Nephron (organoid): ENCODE data around the gene CAMTA1.
A peak's percentile ranks its signal among the peaks of the same experiment; 100 is the strongest.

Experiments
- H3K27ac Mint-ChIP-seq, 3 experiments: 2 replicates each; pipeline ENCODE4 v1.8.0; 2020; ENCODE audit warnings: mixed read lengths in 3 of 3, mild to moderate bottlenecking in 2 of 3, moderate library complexity in 1 of 3
- H3K27me3 Mint-ChIP-seq: 2 replicates; pipeline ENCODE4 v1.8.0; 2021; ENCODE audit warnings: low read depth, mild to moderate bottlenecking, moderate library complexity, mixed read lengths
- H3K36me3 Mint-ChIP-seq: 2 replicates; pipeline ENCODE4 v1.8.0; 2020; ENCODE audit warnings: low read depth, mixed read lengths
- H3K4me1 Mint-ChIP-seq: 2 replicates; pipeline ENCODE4 v1.8.0; 2020; ENCODE audit warnings: mixed read lengths
- H3K4me3 Mint-ChIP-seq, 3 experiments: 2 replicates each; pipeline ENCODE4 v1.8.0; 2020; ENCODE audit warnings: mild to moderate bottlenecking in 3 of 3, mixed read lengths in 3 of 3, moderate library complexity in 2 of 3
- H3K9me3 Mint-ChIP-seq: 2 replicates; pipeline ENCODE4 v1.8.0; 2020; ENCODE audit warnings: mixed read lengths
- CTCF ChIP-seq, 3 experiments: fragments of 200-600 bp; sonication (generic); IDR thresholded peaks; one replicate each; pipeline ENCODE4 v1.5.0; 2021; ENCODE audit warnings: antibody characterized with exemption in 3 of 3; ENCODE audit not compliant: unreplicated experiment in 3 of 3

CAMTA1 gene

GRCh38 chr1:6927626-6928025 lies 142.4 kb downstream of the CAMTA1 start:
- no peaks in the 10 kb centered on the region for H3K27me3 Mint-ChIP-seq
- H3K4me1 Mint-ChIP-seq, result peaks cover 30% of the 10 kb centered on the region
- H3K4me3 Mint-ChIP-seq, result no peak overlapping the region
- no peak for TF ChIP-seq CTCF (IDR thresholded peaks at IDR 0.05; ENCODE audit: unreplicated experiment in 3 of 3)
- no peaks in the 10 kb centered on the region for H3K9me3 Mint-ChIP-seq
- no peaks in the 10 kb centered on the region for H3K36me3 Mint-ChIP-seq
- peak overlapping the region in 2 of 3 experiments; percentile 18 to 26 for H3K27ac Mint-ChIP-seq

DNA sequence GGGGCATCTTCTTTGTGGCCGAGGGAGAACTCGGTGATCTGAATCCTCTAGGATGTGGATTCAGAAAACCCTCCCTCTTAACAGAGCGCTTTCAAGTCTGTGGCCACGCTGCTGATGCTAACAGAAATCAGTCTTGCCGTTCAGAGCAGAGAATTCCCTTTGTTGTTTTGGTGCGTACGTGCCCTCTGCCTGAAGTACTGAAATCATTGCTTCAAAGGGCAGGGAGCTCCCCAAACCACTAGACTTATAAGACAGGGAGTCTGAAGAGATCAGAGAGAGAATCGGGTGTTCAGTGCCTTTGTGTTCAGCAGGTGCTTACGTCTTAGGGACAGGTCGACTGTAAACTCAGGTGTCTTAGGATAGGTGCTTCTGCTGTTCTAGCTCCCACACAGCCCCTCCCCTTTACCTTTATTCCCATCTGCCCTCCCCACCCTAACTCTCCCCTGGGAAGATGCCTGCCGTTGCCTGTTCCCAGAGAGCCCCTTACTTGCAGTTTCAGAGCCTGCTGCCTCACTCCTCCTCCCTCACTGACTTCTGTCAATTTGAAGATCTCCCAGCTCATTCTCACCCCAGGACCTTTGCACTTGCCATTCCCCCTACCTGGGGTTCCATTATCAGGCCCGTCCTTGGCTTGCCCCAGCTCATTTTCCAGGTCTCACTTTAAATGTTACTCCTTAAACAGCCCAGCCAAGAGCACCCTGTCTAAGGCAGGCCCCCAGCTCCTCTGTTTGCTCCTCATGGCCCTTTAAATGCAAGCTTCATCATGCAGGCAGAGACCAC lies 143.0 kb downstream of the CAMTA1 start:
- Mint-ChIP-seq H3K36me3 (no peaks in the 10 kb centered on the region), H3K4me1 (peaks cover 23% of the 10 kb centered on the region), H3K9me3 (no peaks in the 10 kb centered on the region), H3K27ac (peak overlapping the region; percentile 5 to 89 (median 26)), H3K27me3 (no peaks in the 10 kb centered on the region), H3K4me3 (no peak overlapping the region)
- no peak for TF ChIP-seq CTCF (IDR thresholded peaks at IDR 0.05; ENCODE audit: unreplicated experiment in 3 of 3)

GRCh38 chr1:6930732-6931300 lies 145.6 kb downstream of the CAMTA1 start:
- peaks cover 6% of the 10 kb centered on the region for H3K4me1 Mint-ChIP-seq
- no peaks in the 10 kb centered on the region for H3K27me3 Mint-ChIP-seq
- H3K36me3 Mint-ChIP-seq, result no peaks in the 10 kb centered on the region
- H3K27ac Mint-ChIP-seq, result no peak overlapping the region
- no peaks in the 10 kb centered on the region for H3K9me3 Mint-ChIP-seq
- no peak overlapping the region for H3K4me3 Mint-ChIP-seq
- no peak for TF ChIP-seq CTCF (IDR thresholded peaks at IDR 0.05; ENCODE audit: unreplicated experiment in 3 of 3)

- peaks cover 10% of the 10 kb centered on the region for H3K4me1 Mint-ChIP-seq
- H3K27me3 Mint-ChIP-seq, result peaks cover 5% of the 10 kb centered on the region
- no peak for TF ChIP-seq CTCF (IDR thresholded peaks at IDR 0.05; ENCODE audit: unreplicated experiment in 3 of 3)
- H3K4me3 Mint-ChIP-seq, result no peak overlapping the region
- H3K36me3 Mint-ChIP-seq, result no peaks in the 10 kb centered on the region
- H3K27ac Mint-ChIP-seq, result no peak overlapping the region
- peaks cover 1% of the 10 kb centered on the region for H3K9me3 Mint-ChIP-seq
Measured at GRCh38 chr1:6935361-6935883, 150.2 kb downstream of the CAMTA1 start.

GRCh38 chr1:6935911-6936690 lies 150.8 kb downstream of the CAMTA1 start:
- TF ChIP-seq CTCF (IDR thresholded peaks at IDR 0.05; ENCODE audit: unreplicated experiment in 3 of 3), result no peak
- peaks cover 3% of the 10 kb centered on the region for H3K9me3 Mint-ChIP-seq
- no peaks in the 10 kb centered on the region for H3K36me3 Mint-ChIP-seq
- H3K4me3 Mint-ChIP-seq, result no peak overlapping the region
- H3K27ac Mint-ChIP-seq, result no peak overlapping the region
- peaks cover 5% of the 10 kb centered on the region for H3K27me3 Mint-ChIP-seq
- H3K4me1 Mint-ChIP-seq, result peaks cover 10% of the 10 kb centered on the region
